Stimulated activated naive CD4-positive, alpha-beta T cell treated with Interleukin-2 at 50 U/mL for 16 hours (primary cell): ENCODE results near the gene SMC2.
A peak's percentile ranks its signal among the peaks of the same experiment; 100 is the strongest.

ENCODE experiments used
- DNase-seq: peaks from one replicate; lab custom pipeline; 2025; lab: John Stamatoyannopoulos, UW

Gene SMC2

GRCh38 chr9:104093647-104094533 is at the start of gene SMC2:
Gene SMC2, plus strand, starts transcription at chr9:104094309. Its CDS starts 1,076 bp downstream, at chr9:104095385.
- peak; percentile 94 for DNase-seq

GRCh38 chr9:104068546-104068945 is 25.6 kb upstream of the SMC2 start:
- DNase-seq = no peak

DNA sequence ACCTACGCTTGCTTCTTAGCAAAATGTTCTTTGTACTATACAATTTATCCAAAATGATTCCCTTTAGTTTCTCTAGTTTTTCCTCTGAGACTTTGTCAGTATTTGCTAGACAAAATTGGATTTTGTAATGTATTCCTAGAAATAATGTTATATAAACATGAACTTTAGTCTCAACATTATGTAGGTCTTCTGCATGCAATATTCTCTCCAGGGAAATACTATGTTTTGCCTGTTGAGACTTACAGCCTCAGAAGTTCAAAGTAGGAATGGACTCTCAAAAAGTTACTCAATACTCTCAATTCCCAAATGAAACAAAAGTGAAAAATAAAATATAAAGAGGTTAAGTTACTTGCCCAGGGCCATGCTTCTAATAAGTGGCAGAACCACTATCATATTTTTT is 24.8 kb upstream of the SMC2 start:
- DNase-seq = no peak

DNA sequence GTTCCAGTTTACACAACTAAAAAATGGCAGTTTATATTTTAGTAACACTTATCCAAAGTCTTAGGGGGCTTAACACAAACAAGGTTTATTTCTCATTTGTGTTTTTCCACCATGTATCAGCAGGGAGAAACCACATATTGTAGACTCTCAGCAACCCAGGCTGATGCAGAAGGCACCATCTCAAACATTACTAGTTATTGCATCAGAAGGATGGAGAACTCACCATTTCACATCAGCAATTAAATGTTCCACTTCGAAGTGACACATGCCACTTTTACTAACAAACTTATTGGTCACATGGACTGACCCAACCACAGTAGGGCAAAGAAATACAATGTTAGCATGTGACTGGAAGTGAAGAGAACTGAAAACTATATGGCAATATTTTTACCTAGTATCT is 22.5 kb upstream of the SMC2 start:
- no peak for DNase-seq

DNA sequence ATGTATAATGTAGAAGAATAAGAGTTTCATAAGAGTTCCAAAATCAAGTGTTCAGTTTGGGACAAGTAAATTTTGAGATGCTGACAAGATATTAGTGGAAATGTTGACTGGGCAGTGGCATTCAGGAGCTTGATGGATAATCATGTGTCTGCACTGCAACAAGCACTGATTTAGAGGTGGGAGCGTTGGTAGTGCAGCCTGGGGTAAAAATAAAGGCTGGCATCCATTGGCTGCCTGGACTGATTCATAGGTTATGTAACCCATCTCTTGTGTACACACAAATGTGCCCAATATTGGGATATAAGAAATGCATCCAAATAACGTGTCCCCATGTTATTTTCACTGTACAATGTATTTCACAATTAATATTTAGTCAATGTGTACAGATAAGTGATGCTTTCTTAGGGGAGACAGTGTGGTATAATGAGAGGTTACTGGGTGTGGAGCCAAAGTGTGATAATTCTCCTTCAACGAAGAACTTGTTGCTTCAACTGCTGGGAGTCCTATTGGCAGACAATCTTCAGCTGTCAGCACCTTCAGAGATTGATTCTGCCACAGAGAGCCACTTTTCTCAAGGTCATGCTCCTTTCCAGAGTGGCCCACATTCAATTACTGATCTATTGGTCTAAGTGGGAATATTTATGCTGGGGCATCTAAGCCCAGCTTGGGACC is 20.9 kb upstream of the SMC2 start:
- DNase-seq = no peak

DNA sequence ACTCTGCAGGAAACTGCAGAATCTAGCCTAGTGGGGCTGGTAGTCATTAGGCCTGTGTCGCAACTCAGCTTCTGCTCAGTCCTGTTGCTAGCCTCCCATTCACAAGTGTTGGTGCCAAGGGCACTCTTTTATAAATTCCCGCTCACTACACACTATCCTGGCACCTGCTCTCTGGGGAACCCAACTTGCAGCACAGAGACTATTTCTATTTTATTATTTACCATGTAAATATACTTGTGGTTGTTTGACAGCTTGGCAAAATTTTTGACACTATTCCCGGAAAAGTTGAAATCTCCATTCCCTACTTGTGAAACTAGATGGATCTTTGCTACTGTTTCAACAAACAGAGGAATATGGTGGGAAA is 20.4 kb upstream of the SMC2 start:
- no peak for DNase-seq

GRCh38 chr9:104074876-104075275 is 19.2 kb upstream of the SMC2 start:
- DNase-seq = no peak

- DNase-seq = no peak
Observed at GRCh38 chr9:104075801-104076753, 18.0 kb upstream of the SMC2 start.

GRCh38 chr9:104078596-104078995 is 15.5 kb upstream of the SMC2 start:
- no peak for DNase-seq

GRCh38 chr9:104080983-104081382 is 13.1 kb upstream of the SMC2 start:
- DNase-seq = no peak

DNA sequence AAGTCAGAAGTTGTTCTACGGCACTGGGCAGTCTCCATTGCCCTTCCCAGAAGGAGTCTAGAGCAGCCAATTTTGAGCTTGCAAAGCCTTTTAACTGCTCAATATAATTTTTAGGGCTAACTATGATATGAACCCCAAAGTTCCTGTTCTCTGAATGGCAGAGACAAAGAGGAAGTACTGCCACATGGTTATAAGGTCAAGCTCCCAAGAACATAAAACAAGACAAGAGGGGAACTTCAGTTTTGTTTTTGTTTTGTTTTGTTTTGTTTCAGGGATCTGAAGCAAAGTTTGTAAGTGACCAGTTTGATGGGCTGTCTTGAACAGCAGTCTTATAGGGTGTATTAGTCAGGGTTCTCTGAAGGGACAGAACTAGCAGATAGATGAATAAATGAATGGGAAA is 11.9 kb upstream of the SMC2 start:
- DNase-seq = no peak

GRCh38 chr9:104085525-104085924 is 8.6 kb upstream of the SMC2 start:
- no peak for DNase-seq

DNA sequence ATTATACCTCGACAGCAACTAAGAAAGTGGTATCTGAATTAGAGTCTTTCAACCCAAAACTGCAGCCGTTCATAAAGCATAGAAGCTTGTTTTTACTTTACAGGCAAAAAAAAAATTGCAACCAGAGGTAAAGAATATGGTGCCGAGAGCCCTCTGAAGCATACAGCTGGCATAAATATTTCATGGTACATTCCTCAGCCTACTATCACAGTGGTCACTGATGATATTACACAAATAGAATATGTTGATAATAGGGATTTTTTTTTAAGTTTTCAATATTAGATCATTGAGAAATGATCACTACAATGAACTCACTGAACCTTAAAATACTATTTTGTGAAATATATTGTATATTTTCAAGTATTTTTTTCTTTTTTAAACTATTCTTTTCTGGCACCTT is 6.2 kb upstream of the SMC2 start:
- DNase-seq = no peak

DNA sequence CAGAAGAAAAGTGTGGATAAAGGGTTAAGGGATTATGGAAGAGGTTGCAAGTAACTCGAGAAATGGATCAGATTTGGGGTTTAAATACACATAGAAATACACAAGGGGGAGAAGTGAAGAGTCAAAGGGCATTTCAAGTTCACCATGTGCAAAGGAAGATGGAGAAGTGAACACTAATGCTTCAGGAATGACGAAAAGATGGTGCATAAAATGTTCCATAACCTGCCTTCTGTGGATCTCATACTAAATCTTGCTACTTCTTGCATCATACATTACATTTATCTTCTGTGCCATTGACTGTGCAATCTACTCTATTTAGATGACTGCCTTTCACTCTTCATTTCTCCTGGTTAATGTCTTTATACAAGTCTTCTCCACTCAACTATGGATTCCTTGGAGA is 5.7 kb upstream of the SMC2 start:
- DNase-seq = no peak

GRCh38 chr9:104090578-104090977 is 3.5 kb upstream of the SMC2 start:
- no peak for DNase-seq

- no peak for DNase-seq
Observed at GRCh38 chr9:104091116-104091515, 3.0 kb upstream of the SMC2 start.

DNA sequence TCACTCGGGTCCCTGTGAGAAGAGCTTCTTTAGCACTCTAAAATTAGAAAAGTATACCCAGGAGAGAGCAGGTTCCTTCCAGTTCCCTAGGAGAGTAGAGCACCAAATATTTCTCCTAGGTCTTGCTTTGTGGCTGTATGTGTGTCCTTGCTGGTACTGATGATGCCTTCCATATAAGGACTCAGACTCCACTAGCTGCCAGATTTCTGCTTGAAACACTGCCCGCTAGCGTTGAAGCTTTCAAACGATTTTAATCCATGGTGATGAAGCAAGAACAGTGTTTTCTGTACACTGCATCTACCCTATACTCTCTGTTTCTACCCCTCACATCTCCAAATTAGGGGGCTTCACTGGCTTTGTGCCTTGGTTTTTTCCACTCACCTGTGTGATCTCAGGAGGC is 2.4 kb upstream of the SMC2 start:
- no peak for DNase-seq

GRCh38 chr9:104092192-104092591 is 1.9 kb upstream of the SMC2 start:
- no peak for DNase-seq

- DNase-seq = no peak
Observed at GRCh38 chr9:104092875-104093600, 1.1 kb upstream of the SMC2 start.

- no peak for DNase-seq
Observed at GRCh38 chr9:104094534-104095015, 466 bp downstream of the SMC2 start.

- no peak for DNase-seq
Observed at GRCh38 chr9:104099630-104100029, 5.5 kb downstream of the SMC2 start.

GRCh38 chr9:104104360-104104759 is 10.3 kb downstream of the SMC2 start:
- DNase-seq = no peak
